Measurements from ENCODE around the gene LNX1. TPM values are rescaled to one million over a fixed set of nuclear protein-coding genes. Genes with fewer than 3 reads are reported as not detected.

LNX1 gene
- total RNA-seq, 1 experiment from 2014 or later: 9.3 TPM

DNA sequence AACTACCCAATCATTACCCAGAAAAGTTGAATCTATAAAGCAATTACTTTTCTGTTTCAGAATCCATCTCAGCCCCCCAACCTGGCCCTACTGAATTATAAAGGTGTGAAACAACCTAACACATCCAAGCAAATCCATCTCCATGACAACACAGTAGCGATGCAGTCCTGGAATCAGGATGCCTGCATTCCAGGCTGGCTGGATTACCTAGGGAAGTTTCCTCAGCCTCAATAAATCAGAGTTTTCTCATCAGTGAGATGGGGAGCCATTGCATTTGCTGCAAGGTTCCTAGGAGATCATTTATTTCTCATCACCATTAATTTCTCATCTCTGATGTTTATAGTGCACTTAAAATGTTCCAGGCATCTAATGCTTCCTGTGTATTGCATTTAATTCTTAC lies 46.0 kb downstream of the LNX1 start:
- POLR2A ChIA-PET: no interaction called here
- Mint-ChIP-seq H3K4me3 (ENCODE audit: unreplicated experiment) (no peak overlapping the region), H3K36me3 (ENCODE audit: insufficient read depth, unreplicated experiment) (no peaks in the 10 kb centered on the region), H3K9me3 (ENCODE audit: unreplicated experiment) (no peaks in the 10 kb centered on the region), H3K4me1 (ENCODE audit: low read depth, unreplicated experiment) (no peaks in the 10 kb centered on the region), H3K27ac (ENCODE audit: unreplicated experiment) (no peak overlapping the region), H3K27me3 (ENCODE audit: insufficient read depth, unreplicated experiment) (no peaks in the 10 kb centered on the region)
- intact Hi-C loops (cut with micrococcal nuclease; ENCODE audit: unreplicated experiment): no loop called here
- Histone ChIP-seq H3K4me3 (ENCODE audit: low read depth, low read length) (no peak overlapping the region), H3K36me3 (ENCODE audit: control insufficient read depth, insufficient read depth, low read length) (no peaks in the 10 kb centered on the region), H3K4me1 (no peaks in the 10 kb centered on the region), H3K9me3 (no peaks in the 10 kb centered on the region), H3K27me3 (replicated peaks; ENCODE audit: control insufficient read depth, insufficient read depth, low read length) (no peaks in the 10 kb centered on the region)
- TF ChIP-seq, protein P1, sequence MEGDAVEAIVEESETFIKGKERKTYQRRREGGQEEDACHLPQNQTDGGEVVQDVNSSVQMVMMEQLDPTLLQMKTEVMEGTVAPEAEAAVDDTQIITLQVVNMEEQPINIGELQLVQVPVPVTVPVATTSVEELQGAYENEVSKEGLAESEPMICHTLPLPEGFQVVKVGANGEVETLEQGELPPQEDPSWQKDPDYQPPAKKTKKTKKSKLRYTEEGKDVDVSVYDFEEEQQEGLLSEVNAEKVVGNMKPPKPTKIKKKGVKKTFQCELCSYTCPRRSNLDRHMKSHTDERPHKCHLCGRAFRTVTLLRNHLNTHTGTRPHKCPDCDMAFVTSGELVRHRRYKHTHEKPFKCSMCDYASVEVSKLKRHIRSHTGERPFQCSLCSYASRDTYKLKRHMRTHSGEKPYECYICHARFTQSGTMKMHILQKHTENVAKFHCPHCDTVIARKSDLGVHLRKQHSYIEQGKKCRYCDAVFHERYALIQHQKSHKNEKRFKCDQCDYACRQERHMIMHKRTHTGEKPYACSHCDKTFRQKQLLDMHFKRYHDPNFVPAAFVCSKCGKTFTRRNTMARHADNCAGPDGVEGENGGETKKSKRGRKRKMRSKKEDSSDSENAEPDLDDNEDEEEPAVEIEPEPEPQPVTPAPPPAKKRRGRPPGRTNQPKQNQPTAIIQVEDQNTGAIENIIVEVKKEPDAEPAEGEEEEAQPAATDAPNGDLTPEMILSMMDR (IDR thresholded peaks at IDR 0.05; ENCODE audit: insufficient read depth in 1 of 2, low read depth in 1 of 2, low read length in 1 of 2, severe bottlenecking in 1 of 2, unreplicated experiment in 1 of 2): no peak
- CTCF ChIA-PET: interaction anchor here (0.6 kb wide), 1 partner anchor 45 kb away, joined by 4 read pairs; no protein-coding TSS in a partner anchor
- BruUV-seq (replicated peaks): no TSS peak
- DNase-seq: no peak

DNA sequence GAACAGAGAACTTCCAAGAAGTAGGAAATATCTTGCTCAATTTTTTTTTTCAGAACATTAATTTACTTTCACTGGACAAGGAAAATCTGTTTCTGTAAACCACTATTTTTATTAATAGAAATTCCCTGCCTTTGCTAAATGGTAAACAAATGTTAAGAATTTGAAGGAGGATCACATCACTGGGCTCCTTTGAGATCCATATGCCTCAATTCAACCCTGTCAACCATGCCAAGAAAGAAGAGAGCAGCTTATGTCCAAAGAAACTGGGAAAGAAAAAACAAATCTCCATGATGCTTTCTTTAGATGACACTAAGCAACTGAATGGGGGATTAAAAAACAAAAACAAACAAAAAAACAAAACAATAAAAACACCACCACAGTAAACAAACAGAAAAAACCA lies 47.7 kb downstream of the LNX1 start:
- H3K4me1 ChIP-seq: no peaks in the 10 kb centered on the region
- Mint-ChIP-seq H3K4me3 (ENCODE audit: unreplicated experiment) (no peak overlapping the region), H3K9me3 (ENCODE audit: unreplicated experiment) (no peaks in the 10 kb centered on the region), H3K27ac (ENCODE audit: unreplicated experiment) (no peak overlapping the region), H3K27me3 (ENCODE audit: insufficient read depth, unreplicated experiment) (no peaks in the 10 kb centered on the region), H3K36me3 (ENCODE audit: insufficient read depth, unreplicated experiment) (no peaks in the 10 kb centered on the region), H3K4me1 (ENCODE audit: low read depth, unreplicated experiment) (no peaks in the 10 kb centered on the region)
- ChIA-PET CTCF (no interaction called here), POLR2A (no interaction called here)
- no peaks in the 10 kb centered on the region for H3K9me3 ChIP-seq
- H3K36me3 ChIP-seq (ENCODE audit: control insufficient read depth, insufficient read depth, low read length): no peaks in the 10 kb centered on the region
- TF ChIP-seq, protein P1 (IDR thresholded peaks at IDR 0.05; ENCODE audit: insufficient read depth in 1 of 2, low read depth in 1 of 2, low read length in 1 of 2, severe bottlenecking in 1 of 2, unreplicated experiment in 1 of 2): no peak
- no peaks in the 10 kb centered on the region for H3K27me3 ChIP-seq (replicated peaks; ENCODE audit: control insufficient read depth, insufficient read depth, low read length)
- no peak overlapping the region for H3K4me3 ChIP-seq (ENCODE audit: low read depth, low read length)
- BruUV-seq (replicated peaks): no TSS peak
- intact Hi-C loops (cut with micrococcal nuclease; ENCODE audit: unreplicated experiment): no loop called here
- DNase-seq: no peak

DNA sequence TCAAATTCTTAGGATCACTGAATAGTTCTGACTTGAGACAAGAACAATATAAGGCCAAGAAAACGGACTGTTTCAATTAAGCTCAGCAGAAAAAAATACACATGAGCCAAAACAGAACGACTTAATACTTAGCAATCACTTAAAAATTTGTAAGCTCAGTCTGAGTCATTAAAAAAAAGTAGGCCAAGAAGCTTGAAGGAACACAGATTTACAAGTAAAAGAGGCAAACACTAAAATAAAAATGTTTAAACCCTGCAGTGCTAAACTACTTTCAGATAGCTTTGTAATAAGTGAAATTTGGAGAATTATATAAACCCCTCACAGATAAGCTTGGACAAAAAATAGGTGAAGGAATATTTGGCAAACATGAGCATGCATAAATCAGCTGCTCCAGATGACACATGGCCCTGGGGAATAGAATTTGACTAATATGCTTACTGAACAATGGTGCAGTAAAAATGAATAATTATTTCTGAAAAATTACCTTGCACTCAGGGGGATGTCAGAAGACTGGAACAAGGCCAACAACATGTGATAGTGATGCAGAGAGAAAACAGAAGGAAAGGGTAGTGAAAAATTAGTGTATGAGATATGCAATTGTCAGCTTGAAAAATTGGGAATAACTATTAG lies 49.6 kb downstream of the LNX1 start:
- no peaks in the 10 kb centered on the region for H3K27me3 Mint-ChIP-seq (ENCODE audit: insufficient read depth, unreplicated experiment)
- TF ChIP-seq, protein P1 (IDR thresholded peaks at IDR 0.05; ENCODE audit: insufficient read depth in 1 of 2, low read depth in 1 of 2, low read length in 1 of 2, severe bottlenecking in 1 of 2, unreplicated experiment in 1 of 2): no peak
- H3K27ac Mint-ChIP-seq (ENCODE audit: unreplicated experiment): no peak overlapping the region
- intact Hi-C loops (cut with micrococcal nuclease; ENCODE audit: unreplicated experiment): no loop called here
- POLR2A ChIA-PET: no interaction called here
- no peaks in the 10 kb centered on the region for H3K4me1 Mint-ChIP-seq (ENCODE audit: low read depth, unreplicated experiment)
- Histone ChIP-seq H3K9me3 (no peaks in the 10 kb centered on the region), H3K4me1 (no peaks in the 10 kb centered on the region), H3K4me3 (ENCODE audit: low read depth, low read length) (no peak overlapping the region), H3K36me3 (ENCODE audit: control insufficient read depth, insufficient read depth, low read length) (no peaks in the 10 kb centered on the region), H3K27me3 (replicated peaks; ENCODE audit: control insufficient read depth, insufficient read depth, low read length) (no peaks in the 10 kb centered on the region)
- no peaks in the 10 kb centered on the region for H3K9me3 Mint-ChIP-seq (ENCODE audit: unreplicated experiment)
- no peak for DNase-seq
- H3K36me3 Mint-ChIP-seq (ENCODE audit: insufficient read depth, unreplicated experiment): no peaks in the 10 kb centered on the region
- H3K4me3 Mint-ChIP-seq (ENCODE audit: unreplicated experiment): no peak overlapping the region
- BruUV-seq (replicated peaks): no TSS peak
- CTCF ChIA-PET: no interaction called here
